Aorta (tissue), 5 donors: Measurements from ENCODE around the gene RCAN2. TPM values are rescaled to one million over a fixed set of nuclear protein-coding genes. Genes with fewer than 3 reads are reported as not detected.

Experiments
- ATAC-seq: fragments of 200-7000 bp; cut with Tn5 transposase; one replicate; pipeline ENCODE4 v1.9.1; 2022; ENCODE audit warnings: moderate library complexity; ENCODE audit not compliant: low FRiP score
- DNase-seq, 2 donors: peaks; one replicate each; pipeline ENCODE4 v3.0.0-alpha.2; 2020
- H3K27ac ChIP-seq, 2 donors: one replicate each; pipeline ENCODE4 v1.5.1; 2013; ENCODE audit warnings: low read length in 2 of 2, mild to moderate bottlenecking in 2 of 2, moderate library complexity in 2 of 2, control low read depth in 1 of 2, inconsistent platforms in 1 of 2, low read depth in 1 of 2
- H3K27me3 ChIP-seq, 2 donors: one replicate each; pipeline ENCODE4 v1.6.1; 2013; ENCODE audit warnings: control low read depth in 1 of 2, low read length in 1 of 2, mild to moderate bottlenecking in 1 of 2, moderate library complexity in 1 of 2; ENCODE audit not compliant: insufficient read depth in 2 of 2, control insufficient read depth in 1 of 2
- H3K36me3 ChIP-seq, 2 donors: one replicate each; pipeline ENCODE4 v1.6.1; 2013; ENCODE audit warnings: control low read depth in 1 of 2, low read length in 1 of 2, mild to moderate bottlenecking in 1 of 2; ENCODE audit not compliant: insufficient read depth in 2 of 2, control insufficient read depth in 1 of 2
- H3K4me1 ChIP-seq, 2 donors: one replicate each; pipeline ENCODE4 v1.6.1; 2013; ENCODE audit warnings: low read length in 2 of 2, control low read depth in 1 of 2, mild to moderate bottlenecking in 1 of 2, moderate library complexity in 1 of 2; ENCODE audit not compliant: insufficient read depth in 2 of 2, control insufficient read depth in 1 of 2
- H3K4me3 ChIP-seq, 2 donors: one replicate each; pipeline ENCODE4 v1.5.1; 2013; ENCODE audit warnings: low read length in 2 of 2, control low read depth in 1 of 2, mild to moderate bottlenecking in 1 of 2
- H3K9me3 ChIP-seq: one replicate; pipeline ENCODE4 v1.6.1; 2013; ENCODE audit warnings: mild to moderate bottlenecking, low read length; ENCODE audit not compliant: control insufficient read depth
- WGBS, 2 donors: extraction: QIAGEN DNeasy Blood & Tissue Kit; methylation state at CpG; one replicate each; pipeline ENCODE4 v1.1.7; 2013; 5-methylcytosine and 5-hydroxymethylcytosine counted together
- intact Hi-C, 2 donors: fragments of 100-400 bp; cut with DNase I; formaldehyde crosslinking; loops; one replicate each; pipeline versions ENCODE4 v1.14.2 to v1.15.0; 2022
- polyA plus RNA-seq, 2 donors: library from polyadenylated mRNA; stranded (reverse); fragments of 200-250 nt; gene quantifications; one replicate each; pipeline ENCODE4 v1.2.3, GENCODE V29; 2013
- total RNA-seq, 2 donors: library from RNA; stranded (reverse); fragmentation: NEBNext Ultra II Directional; extraction: Animal tissue kit (Norgen Biotek cat#: 25700); gene quantifications; one replicate each; pipeline ENCODE4 v1.2.1, GENCODE V29; 2021
- donor health status: healthy with polysubstance abuse.
- donor health status: Bipolar disorder and iron deficiency.
- donor health status: DM: no; HTN: no; CAD: no.
- donor health status: DM: no; HTN: no; CAD: no.
- donor health status: DM: yes; HTN: yes; CAD: no.

RCAN2 gene
- total and polyA plus RNA-seq, 4 donors = 87.3 to 235 (median 130) TPM

- H3K4me3 ChIP-seq = no peak overlapping the region
- WGBS, 2 donors = 44 to 54% methylated on average over 1 of the region's 1 CpG
Observed at GRCh38 chr6:46454691-46455090, 36.6 kb downstream of the RCAN2 start.

GRCh38 chr6:46453741-46454316 lies 37.4 kb downstream of the RCAN2 start:
- peak overlapping the region; percentile 2 to 21 for H3K27ac ChIP-seq
- peaks cover 5 to 14% of the 10 kb centered on the region in 2 donors for H3K4me1 ChIP-seq
- ATAC-seq (no peak), DNase-seq (no peak)
- no peaks in the 10 kb centered on the region for H3K36me3 ChIP-seq
- H3K4me3 ChIP-seq = peak overlapping the region in 1 of 2 donors; percentile 18
- no peaks in the 10 kb centered on the region for H3K27me3 ChIP-seq
- no peaks in the 10 kb centered on the region for H3K9me3 ChIP-seq
- intact Hi-C loops = loop anchor here in 1 of 2 donors (5.0 kb wide), 1 partner anchor 68 kb away; no protein-coding TSS in a partner anchor
- 4 to 7% methylated on average over 3 of the region's 3 CpGs for WGBS, 2 donors

More at GRCh38 chr6:46454691-46455090, 36.6 kb downstream of the RCAN2 start:
- no peak for DNase-seq
- Histone ChIP-seq H3K27ac (peak overlapping the region in 1 of 2 donors; percentile 82), H3K36me3 (no peaks in the 10 kb centered on the region), H3K27me3 (no peaks in the 10 kb centered on the region), H3K9me3 (no peaks in the 10 kb centered on the region), H3K4me1 (peaks cover 5 to 14% of the 10 kb centered on the region in 2 donors)
- ATAC-seq = no peak
- intact Hi-C loops = loop anchor here in 1 of 2 donors (5.0 kb wide), 1 partner anchor 68 kb away; no protein-coding TSS in a partner anchor

DNA sequence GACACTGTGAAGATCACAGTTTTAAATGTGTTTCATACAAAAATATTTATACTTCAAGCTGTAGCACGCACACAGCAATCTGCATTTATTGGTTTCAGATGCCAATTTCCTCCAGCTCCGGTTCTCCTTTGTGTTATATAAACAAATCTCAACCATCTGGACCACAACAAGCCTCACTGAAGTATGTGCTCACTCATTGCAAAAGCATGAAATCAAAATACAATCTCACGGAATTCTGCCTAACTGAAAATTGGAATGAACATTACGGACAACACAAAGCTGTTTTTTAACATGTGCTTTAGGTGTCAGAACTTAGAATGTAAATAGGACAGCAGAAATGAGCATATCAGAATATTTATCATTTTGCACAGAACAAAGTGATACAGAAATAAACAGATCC lies 38.0 kb downstream of the RCAN2 start:
- no peaks in the 10 kb centered on the region for H3K36me3 ChIP-seq
- no peaks in the 10 kb centered on the region for H3K9me3 ChIP-seq
- intact Hi-C loops = loop anchor here in 1 of 2 donors (5.0 kb wide), 1 partner anchor 69 kb away; no protein-coding TSS in a partner anchor
- H3K4me1 ChIP-seq = peaks cover 5 to 14% of the 10 kb centered on the region in 2 donors
- 2 to 5% methylated on average over 4 of the region's 4 CpGs for WGBS, 2 donors
- H3K27me3 ChIP-seq = no peaks in the 10 kb centered on the region
- H3K27ac ChIP-seq = peak overlapping the region; percentile 60 to 83
- H3K4me3 ChIP-seq = peak overlapping the region in 1 of 2 donors; percentile 14
- ATAC-seq (no peak), DNase-seq (no peak)

GRCh38 chr6:46452312-46452917 lies 38.8 kb downstream of the RCAN2 start:
- WGBS, 2 donors = 85 to 93% methylated on average over 3 of the region's 3 CpGs
- H3K27ac ChIP-seq = peak overlapping the region in 1 of 2 donors; percentile 57

DNA sequence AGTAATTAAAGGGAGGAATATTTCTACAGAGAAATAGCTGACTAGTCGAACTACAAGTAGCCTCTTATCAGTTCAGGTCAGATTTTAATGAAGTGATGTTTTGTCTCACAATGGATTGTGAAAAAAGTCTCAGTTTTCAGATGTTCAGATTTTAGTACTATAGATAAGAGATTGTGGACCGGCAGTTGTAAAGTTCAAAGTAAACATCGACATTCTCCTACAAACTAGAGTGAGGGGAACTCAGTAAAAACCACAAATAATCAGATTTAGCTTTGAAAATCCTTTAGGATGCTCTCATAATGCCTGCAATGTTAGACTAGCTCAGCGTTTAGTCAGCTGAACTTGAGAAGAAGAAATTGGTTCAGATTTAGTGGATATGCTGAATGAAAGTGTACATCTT lies 39.9 kb downstream of the RCAN2 start:
- H3K27ac ChIP-seq = peak overlapping the region in 1 of 2 donors; percentile 28
- WGBS, 2 donors = 21 to 30% methylated on average over 4 of the region's 4 CpGs
- peaks cover 2 to 6% of the 10 kb centered on the region in 2 donors for H3K4me1 ChIP-seq
- ATAC-seq (no peak), DNase-seq (no peak)
- H3K4me3 ChIP-seq = no peak overlapping the region
- no peaks in the 10 kb centered on the region for H3K27me3 ChIP-seq
- no peaks in the 10 kb centered on the region for H3K9me3 ChIP-seq
- no peaks in the 10 kb centered on the region for H3K36me3 ChIP-seq
- intact Hi-C loops = loop anchor here in 1 of 2 donors (5.0 kb wide), 1 partner anchor 71 kb away; no protein-coding TSS in a partner anchor

More at GRCh38 chr6:46452312-46452917, 38.8 kb downstream of the RCAN2 start:
- no peaks in the 10 kb centered on the region for H3K27me3 ChIP-seq
- no peak overlapping the region for H3K4me3 ChIP-seq
- no peaks in the 10 kb centered on the region for H3K36me3 ChIP-seq
- intact Hi-C loops = loop anchor here in 1 of 2 donors (5.0 kb wide), 1 partner anchor 70 kb away; no protein-coding TSS in a partner anchor
- DNase-seq = no peak
- peaks cover 2 to 10% of the 10 kb centered on the region in 2 donors for H3K4me1 ChIP-seq
- no peak for ATAC-seq
- no peaks in the 10 kb centered on the region for H3K9me3 ChIP-seq

DNA sequence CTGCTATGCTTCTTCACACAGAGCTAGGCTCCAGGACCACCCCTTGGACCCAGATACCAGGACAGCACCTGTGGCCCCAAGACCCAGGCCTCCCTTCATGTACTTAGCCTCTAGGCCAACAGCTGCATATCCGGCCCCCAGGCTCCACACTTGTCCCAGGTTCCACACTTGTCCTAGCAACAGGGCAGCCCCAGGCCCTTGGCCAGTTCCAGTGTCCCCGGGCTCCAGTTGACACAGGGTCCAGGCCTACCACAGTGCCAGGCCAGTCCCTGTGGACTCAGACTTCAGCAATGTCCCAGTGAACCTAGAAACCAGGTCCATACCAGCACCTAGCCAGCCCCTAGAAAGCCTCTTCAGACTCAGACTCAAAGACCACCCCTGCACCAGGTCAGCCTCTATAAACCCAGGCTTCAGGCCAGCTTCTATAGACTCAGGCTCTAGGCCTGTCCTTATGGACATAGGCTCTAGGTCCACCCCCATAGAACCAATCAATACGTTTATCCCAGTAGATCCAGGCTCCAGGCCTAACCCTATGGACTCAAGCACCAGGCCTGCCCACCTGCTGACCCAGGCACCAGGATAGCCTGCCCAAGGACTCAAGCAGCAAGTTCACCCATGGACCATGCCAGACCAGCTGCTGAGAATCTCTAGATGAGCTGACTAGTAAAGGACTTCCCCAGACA lies 46.3 kb downstream of the RCAN2 start:
- Histone ChIP-seq H3K9me3 (no peaks in the 10 kb centered on the region), H3K4me3 (no peak overlapping the region), H3K36me3 (no peaks in the 10 kb centered on the region), H3K4me1 (peaks cover 0 to 3% of the 10 kb centered on the region in 2 donors), H3K27ac (peak overlapping the region; percentile 47 to 88), H3K27me3 (no peaks in the 10 kb centered on the region)
- 79 to 93% methylated on average over 3 of the region's 3 CpGs for WGBS, 2 donors
- intact Hi-C loops = loop anchor here in 1 of 2 donors (5.0 kb wide), 1 partner anchor 77 kb away; no protein-coding TSS in a partner anchor
- DNase-seq (no peak), ATAC-seq (peak; percentile 48)

DNA sequence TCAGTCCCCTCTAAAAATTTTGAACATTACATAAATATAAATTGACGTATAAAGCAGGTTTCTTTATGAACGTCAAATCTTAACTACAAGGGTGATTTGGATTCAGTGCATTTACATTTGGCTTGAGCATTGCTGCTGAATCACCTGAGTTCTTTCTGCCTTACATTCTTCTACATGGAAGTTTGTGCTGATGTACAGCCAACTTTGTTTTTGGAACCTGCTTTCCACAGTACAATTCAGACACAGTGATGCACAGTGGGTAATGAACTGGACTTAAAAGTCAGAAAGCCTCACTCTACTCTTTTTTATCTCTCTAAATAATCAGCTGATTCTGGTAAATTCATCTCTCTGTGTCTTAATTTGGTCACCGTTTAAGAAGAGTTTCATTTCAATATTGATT lies 47.6 kb downstream of the RCAN2 start:
- H3K9me3 ChIP-seq = no peaks in the 10 kb centered on the region
- peak overlapping the region; percentile 21 to 88 for H3K27ac ChIP-seq
- DNase-seq (no peak), ATAC-seq (no peak)
- H3K36me3 ChIP-seq = no peaks in the 10 kb centered on the region
- H3K4me1 ChIP-seq = peaks cover 3% of the 10 kb centered on the region in 2 donors
- WGBS, 2 donors = 30 to 31% methylated on average over 3 of the region's 3 CpGs
- no peaks in the 10 kb centered on the region for H3K27me3 ChIP-seq
- intact Hi-C loops = loop anchor here in 1 of 2 donors (5.0 kb wide), 1 partner anchor 79 kb away; no protein-coding TSS in a partner anchor
- H3K4me3 ChIP-seq = no peak overlapping the region

- DNase-seq (no peak), ATAC-seq (no peak)
- intact Hi-C loops = loop anchor here in 1 of 2 donors (5.0 kb wide), 1 partner anchor 82 kb away; no protein-coding TSS in a partner anchor
- H3K27ac ChIP-seq = peak overlapping the region in 1 of 2 donors; percentile 36
- H3K27me3 ChIP-seq = no peaks in the 10 kb centered on the region
- no peak overlapping the region for H3K4me3 ChIP-seq
- 3 to 4% methylated on average over 1 of the region's 1 CpG for WGBS, 2 donors
- no peaks in the 10 kb centered on the region for H3K36me3 ChIP-seq
- H3K9me3 ChIP-seq = no peaks in the 10 kb centered on the region
- peaks cover 3 to 8% of the 10 kb centered on the region in 2 donors for H3K4me1 ChIP-seq
Observed at GRCh38 chr6:46440641-46441040, 50.6 kb downstream of the RCAN2 start.
